ENCODE measurements around the gene SFSWAP.

DNA sequence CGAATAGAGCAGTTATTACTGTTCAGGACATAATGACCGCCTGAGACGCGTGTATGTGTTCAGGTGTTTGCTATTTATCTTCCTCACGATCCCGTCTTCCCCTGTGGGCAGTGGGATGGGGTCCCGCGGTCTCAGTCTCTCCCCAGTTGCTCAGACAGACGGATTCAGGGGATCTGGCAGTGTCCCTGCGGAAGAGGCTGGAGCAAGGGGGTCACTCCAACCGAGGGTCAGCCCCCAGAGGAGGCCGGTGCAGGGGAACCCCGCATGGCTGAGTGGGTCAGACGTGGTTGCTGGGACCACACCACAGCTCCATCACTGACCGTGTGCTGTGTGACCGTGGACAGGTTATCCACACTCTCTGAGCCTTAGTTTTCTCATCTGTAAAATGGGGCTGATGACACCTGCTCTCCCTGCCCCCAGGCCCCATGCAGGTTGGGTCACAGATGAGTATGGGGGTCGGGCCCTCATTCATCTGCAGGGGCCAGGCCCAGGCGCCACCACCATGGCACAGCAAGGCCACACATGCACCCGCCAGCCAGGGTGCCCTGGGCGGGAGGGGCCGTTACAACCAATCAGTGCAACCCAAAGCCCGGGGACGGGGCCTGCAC, 122.5 kb downstream of the SFSWAP start:
- TF ChIP-seq, protein P1, sequence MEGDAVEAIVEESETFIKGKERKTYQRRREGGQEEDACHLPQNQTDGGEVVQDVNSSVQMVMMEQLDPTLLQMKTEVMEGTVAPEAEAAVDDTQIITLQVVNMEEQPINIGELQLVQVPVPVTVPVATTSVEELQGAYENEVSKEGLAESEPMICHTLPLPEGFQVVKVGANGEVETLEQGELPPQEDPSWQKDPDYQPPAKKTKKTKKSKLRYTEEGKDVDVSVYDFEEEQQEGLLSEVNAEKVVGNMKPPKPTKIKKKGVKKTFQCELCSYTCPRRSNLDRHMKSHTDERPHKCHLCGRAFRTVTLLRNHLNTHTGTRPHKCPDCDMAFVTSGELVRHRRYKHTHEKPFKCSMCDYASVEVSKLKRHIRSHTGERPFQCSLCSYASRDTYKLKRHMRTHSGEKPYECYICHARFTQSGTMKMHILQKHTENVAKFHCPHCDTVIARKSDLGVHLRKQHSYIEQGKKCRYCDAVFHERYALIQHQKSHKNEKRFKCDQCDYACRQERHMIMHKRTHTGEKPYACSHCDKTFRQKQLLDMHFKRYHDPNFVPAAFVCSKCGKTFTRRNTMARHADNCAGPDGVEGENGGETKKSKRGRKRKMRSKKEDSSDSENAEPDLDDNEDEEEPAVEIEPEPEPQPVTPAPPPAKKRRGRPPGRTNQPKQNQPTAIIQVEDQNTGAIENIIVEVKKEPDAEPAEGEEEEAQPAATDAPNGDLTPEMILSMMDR (IDR thresholded peaks at IDR 0.05), result no peak
- TF ChIP-seq POLR2A (IDR thresholded peaks at IDR 0.05) (no peak), POLR2AphosphoS5 (IDR thresholded peaks at IDR 0.05) (no peak), EP300 (IDR thresholded peaks at IDR 0.05) (no peak)

Data from stomach (tissue), 4 donors.